HG02678 (cell line): ENCODE measurements around the gene NRP2.

Experiments
- ATAC-seq: cut with Tn5 transposase; IDR thresholded peaks from one replicate; pipeline ENCODE4 v1.9.1; 2021; ENCODE audit warnings: mild to moderate bottlenecking, moderate library complexity; ENCODE audit not compliant: unreplicated experiment

The NRP2 gene

GRCh38 chr2:205704127-205704741, 21.9 kb downstream of the NRP2 start:
- ATAC-seq, result no peak

GRCh38 chr2:205705511-205706349, 23.4 kb downstream of the NRP2 start:
- ATAC-seq, result no peak

GRCh38 chr2:205706769-205707381, 24.6 kb downstream of the NRP2 start:
- ATAC-seq, result peak; percentile 92

GRCh38 chr2:205708231-205708631, 25.9 kb downstream of the NRP2 start:
- ATAC-seq, result no peak

GRCh38 chr2:205709319-205709718, 27.0 kb downstream of the NRP2 start:
- ATAC-seq, result peak; percentile 24

- ATAC-seq, result no peak
These were observed 30.2 kb downstream of the NRP2 start for GRCh38 chr2:205712508-205712907.

- ATAC-seq, result no peak
These were observed 30.8 kb downstream of the NRP2 start for GRCh38 chr2:205713086-205713485.

GRCh38 chr2:205714058-205714776, 31.9 kb downstream of the NRP2 start:
- peak; percentile 79 for ATAC-seq

- no peak for ATAC-seq
These were observed 32.8 kb downstream of the NRP2 start for GRCh38 chr2:205714789-205715720.

- ATAC-seq, result no peak
These were observed 33.7 kb downstream of the NRP2 start for GRCh38 chr2:205715831-205716525.

GRCh38 chr2:205717175-205717846, 35.0 kb downstream of the NRP2 start:
- ATAC-seq, result no peak

- ATAC-seq, result no peak
These were observed 35.7 kb downstream of the NRP2 start for GRCh38 chr2:205717999-205718398.

GRCh38 chr2:205719847-205720246, 37.5 kb downstream of the NRP2 start:
- ATAC-seq, result no peak

GRCh38 chr2:205720451-205720902, 38.2 kb downstream of the NRP2 start:
- ATAC-seq, result no peak

GRCh38 chr2:205721057-205721449, 38.8 kb downstream of the NRP2 start:
- peak; percentile 46 for ATAC-seq

GRCh38 chr2:205722283-205722918, 40.1 kb downstream of the NRP2 start:
- no peak for ATAC-seq

GRCh38 chr2:205723179-205723578, 40.9 kb downstream of the NRP2 start:
- ATAC-seq, result no peak

- no peak for ATAC-seq
These were observed 42.8 kb downstream of the NRP2 start for GRCh38 chr2:205725059-205725458.

GRCh38 chr2:205726506-205726905, 44.2 kb downstream of the NRP2 start:
- no peak for ATAC-seq
